GM12878 (cell line): ENCODE data around the gene DNAJC18. TPM values are rescaled to one million over a fixed set of nuclear protein-coding genes. Genes with fewer than 3 reads are reported as not detected.

ENCODE experiments used
- BACH1 ChIP-seq: fragments of 450-650 bp; IDR thresholded peaks from 2 replicates; pipeline ENCODE4 v1.6.1; 2017; ENCODE audit warnings: mild to moderate bottlenecking, borderline replicate concordance
- CBX3 ChIP-seq: fragments of 200-600 bp; sonication (generic); IDR thresholded peaks from 2 replicates; pipeline ENCODE4 v1.6.1; 2016; ENCODE audit warnings: low read depth, borderline replicate concordance
- ESRRA ChIP-seq: IDR thresholded peaks from 2 replicates; pipeline ENCODE4 v1.6.1; 2012; ENCODE audit warnings: mild to moderate bottlenecking, low read length, improper control_type of control experiment
- IKZF1 ChIP-seq: fragments of 450-650 bp; conservative IDR thresholded peaks from 2 replicates; pipeline ENCODE4 v1.6.1; 2017; ENCODE audit warnings: antibody characterized with exemption, mild to moderate bottlenecking
- MLLT1 ChIP-seq: fragments of 450-650 bp; IDR thresholded peaks from 2 replicates; pipeline ENCODE4 v1.6.1; 2016; ENCODE audit warnings: mild to moderate bottlenecking
- MXI1 ChIP-seq: fragments of 150-350 bp; IDR thresholded peaks from 2 replicates; pipeline ENCODE4 v1.6.1; 2011; ENCODE audit warnings: low read depth, mild to moderate bottlenecking, inconsistent platforms, low read length, improper control_type of control experiment
- NR2C1 ChIP-seq: fragments of 450-650 bp; IDR thresholded peaks from 2 replicates; pipeline ENCODE4 v1.6.1; 2017; ENCODE audit warnings: antibody characterized with exemption, mild to moderate bottlenecking, moderate library complexity
- PML ChIP-seq: IDR thresholded peaks from 2 replicates; pipeline ENCODE4 v1.6.1; 2012; ENCODE audit warnings: low read length, inconsistent platforms
- POLR2AphosphoS2 ChIP-seq: IDR thresholded peaks from 2 replicates; pipeline ENCODE4 v1.6.1; 2011; ENCODE audit warnings: low read depth, mild to moderate bottlenecking, low read length, improper control_type of control experiment, moderate library complexity
- RELB ChIP-seq: fragments of 450-650 bp; IDR thresholded peaks from 2 replicates; pipeline ENCODE4 v1.6.1; 2017; ENCODE audit warnings: low read depth, mild to moderate bottlenecking, moderate library complexity
- TAF1 ChIP-seq: IDR thresholded peaks from 2 replicates; pipeline ENCODE4 v1.6.1; 2011; ENCODE audit warnings: mild to moderate bottlenecking, low read depth, low read length, borderline replicate concordance
- USF1 ChIP-seq: IDR thresholded peaks from 2 replicates; pipeline ENCODE4 v1.6.1; 2011; ENCODE audit warnings: borderline replicate concordance, low read depth, mild to moderate bottlenecking, moderate library complexity, mixed read lengths, low read length; ENCODE audit not compliant: insufficient read depth; ENCODE audit errors: extremely low read length
- YY1 ChIP-seq: IDR thresholded peaks from 2 replicates; pipeline ENCODE4 v1.6.1; 2011; ENCODE audit warnings: low read depth, mild to moderate bottlenecking, low read length
- ZBTB40 ChIP-seq: fragments of 450-650 bp; IDR thresholded peaks from 2 replicates; pipeline ENCODE4 v1.6.1; 2016; ENCODE audit warnings: mild to moderate bottlenecking, moderate library complexity, borderline replicate concordance
- ZNF217 ChIP-seq: fragments of 450-650 bp; IDR thresholded peaks from 2 replicates; pipeline ENCODE4 v1.6.1; 2017; ENCODE audit warnings: antibody characterized with exemption, mild to moderate bottlenecking
- ZNF274 ChIP-seq: IDR thresholded peaks from one replicate; pipeline ENCODE4 v1.8.0; 2011; ENCODE audit not compliant: insufficient read length, insufficient read depth
- polyA plus RNA-seq, 11 experiments: library from polyadenylated mRNA; depleted of rRNA in 4 of 11; unstranded in 6 of 11; stranded (reverse) in 5 of 11; fragments of >200 nt; fragmentation: Nextera tagmentation in 4 of 11; fragmentation: Illumina TruSeq in 1 of 11; extraction: Ambion mirVana in 4 of 11; extraction: Trizol in 1 of 11; gene quantifications; 1 replicate in 1 of 11; 2 replicates in 10 of 11; pipeline versions ENCODE4 v1.2.1 to v1.2.3, GENCODE V29; 2011 to 2016; ENCODE audit warnings: inconsistent platforms in 2 of 11, missing spikeins in 2 of 11, low read depth in 1 of 11
- total RNA-seq, 4 experiments: library from RNA; depleted of rRNA in 3 of 4; stranded (reverse); fragments of >200 nt in 3 of 4; fragmentation: Illumina TruSeq in 1 of 4; extraction: Trizol in 1 of 4; gene quantifications; 2 replicates each; pipeline versions ENCODE4 v1.2.1 to v1.2.3, GENCODE V29; 2013 to 2021

Gene DNAJC18
- total and polyA plus RNA-seq, 10 of the 15 experiments (the other 5 are each of a cell fraction or from before 2014, with no cell fraction given): 6.4 to 26.7 (median 17.7) TPM

GRCh38 chr5:139391570-139392323, 47.6 kb downstream of the DNAJC18 start (continued):
- peak; percentile 83 for TF ChIP-seq MLLT1
- 0 out of 2 replicates have a peak, but pooled peaks have one; percentile 12 for TF ChIP-seq MXI1
- TF ChIP-seq YY1: no peak
- TF ChIP-seq ESRRA: no peak
- TF ChIP-seq ZNF274: no peak
- peak; percentile 57; the same call in 1 of the 2 replicates for TF ChIP-seq IKZF1
- TF ChIP-seq TAF1: 0 out of 2 replicates have a peak, but pooled peaks have one; percentile 14
- TF ChIP-seq POLR2AphosphoS2: 0 out of 2 replicates have a peak, but pooled peaks have one; percentile 18
- peak; percentile 61; the same call in 1 of the 2 replicates for TF ChIP-seq RELB
- TF ChIP-seq ZBTB40: peak; percentile 58; the same call in 1 of the 2 replicates
- TF ChIP-seq CBX3: no peak
- no peak for TF ChIP-seq PML
- TF ChIP-seq BACH1: no peak
- TF ChIP-seq USF1: no peak
- TF ChIP-seq NR2C1: no peak
- TF ChIP-seq ZNF217: no peak
